ENCODE measurements around the gene RXFP4. TPM values are rescaled to one million over a fixed set of nuclear protein-coding genes. Genes with fewer than 3 reads are reported as not detected.

The RXFP4 gene
- total RNA-seq, 1 experiment from 2014 or later: not detected

DNA sequence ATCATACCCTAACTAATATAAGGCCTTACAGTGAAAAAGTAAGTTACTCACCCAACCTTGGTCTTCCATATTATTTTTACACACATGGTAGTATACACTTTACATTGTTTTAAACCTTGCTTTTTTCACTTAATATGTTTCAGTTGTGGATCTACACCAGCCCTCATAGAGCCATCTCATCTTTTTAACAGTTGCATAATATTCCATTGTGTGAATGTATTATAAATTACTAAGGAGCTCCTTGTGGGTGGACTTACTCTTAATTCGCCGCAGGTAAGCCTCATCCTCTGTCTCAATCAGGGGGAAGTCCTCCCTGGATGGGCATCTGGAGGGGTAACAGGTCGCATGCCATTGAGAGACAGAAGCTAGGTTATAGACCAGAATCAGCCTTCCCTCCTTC is 13.2 kb downstream of the RXFP4 start:
- Histone ChIP-seq H3K18ac (ENCODE audit: insufficient read length, low read depth, low read length) (no peak overlapping the region), H4K20me1 (ENCODE audit: control insufficient read depth, insufficient read depth, insufficient read length) (no peaks in the 10 kb centered on the region), H3K4ac (ENCODE audit: low read depth, low read length) (no peak overlapping the region), H2BK5ac (ENCODE audit: insufficient read length, low read length) (no peak overlapping the region), H3K56ac (ENCODE audit: insufficient read length, low read depth, low read length) (no peak overlapping the region), H2BK120ac (ENCODE audit: low read depth, low read length, poor library complexity, severe bottlenecking) (no peak overlapping the region), H3K79me1 (ENCODE audit: insufficient read depth, low read depth, low read length, poor library complexity, severe bottlenecking) (peaks cover 5% of the 10 kb centered on the region), H3K4me1 (ENCODE audit: insufficient read depth, low read length) (no peaks in the 10 kb centered on the region), H3K4me2 (ENCODE audit: insufficient read depth, insufficient read length, low read length) (no peak overlapping the region), H3K9ac (ENCODE audit: extremely low read depth, insufficient read length, low read length) (no peak overlapping the region), H3K23ac (ENCODE audit: insufficient read length, low read depth, low read length) (no peak overlapping the region), H3K23me2 (ENCODE audit: insufficient read length, low read depth, low read length, poor library complexity, severe bottlenecking) (no peaks in the 10 kb centered on the region), H2BK12ac (ENCODE audit: insufficient read length, low read depth, low read length) (no peak overlapping the region), H4K8ac (replicated peaks; ENCODE audit: insufficient read length, low read depth, low read length) (no peak overlapping the region), H3K14ac (ENCODE audit: insufficient read depth, low read length) (no peak overlapping the region), H3K79me2 (ENCODE audit: insufficient read depth, low read length) (no peaks in the 10 kb centered on the region), H3K27ac (ENCODE audit: insufficient read length, low read depth, low read length) (no peak overlapping the region), H2AFZ (ENCODE audit: low read length) (no peak overlapping the region), H2BK15ac (ENCODE audit: low read depth, low read length) (no peak overlapping the region), H2BK20ac (ENCODE audit: low read depth, low read length, poor library complexity, severe bottlenecking) (no peak overlapping the region), H4K5ac (ENCODE audit: insufficient read length, low read depth, low read length) (no peak overlapping the region), H3T11ph (ENCODE audit: low read length) (no peak overlapping the region), H4K91ac (ENCODE audit: insufficient read length, low read depth, low read length) (no peak overlapping the region), H3K9me3 (ENCODE audit: control insufficient read depth, low read depth, low read length) (no peaks in the 10 kb centered on the region), H2AK5ac (ENCODE audit: insufficient read length, low read length) (no peak overlapping the region), H3K27me3 (ENCODE audit: insufficient read depth, low read length) (no peaks in the 10 kb centered on the region)
- Mint-ChIP-seq H3K4me3 (no peak overlapping the region), H3K9me3 (no peaks in the 10 kb centered on the region), H3K4me1 (no peaks in the 10 kb centered on the region), H3K27ac (no peak overlapping the region), H3K27me3 (ENCODE audit: low read depth) (no peaks in the 10 kb centered on the region), H3K36me3 (ENCODE audit: insufficient read depth in 1 of 3, low read depth in 3 of 3) (peaks cover 52 to 88% (median 82%) of the 10 kb centered on the region in 3 experiments; a peak in 6 of 7 replicates)
- WGBS (ENCODE audit: extremely low coverage, insufficient read length, low lambda C conversion rate): no CpG with 5 or more reads among the region's 3 CpGs
- DNase-seq: no peak
- TF ChIP-seq, protein P1, sequence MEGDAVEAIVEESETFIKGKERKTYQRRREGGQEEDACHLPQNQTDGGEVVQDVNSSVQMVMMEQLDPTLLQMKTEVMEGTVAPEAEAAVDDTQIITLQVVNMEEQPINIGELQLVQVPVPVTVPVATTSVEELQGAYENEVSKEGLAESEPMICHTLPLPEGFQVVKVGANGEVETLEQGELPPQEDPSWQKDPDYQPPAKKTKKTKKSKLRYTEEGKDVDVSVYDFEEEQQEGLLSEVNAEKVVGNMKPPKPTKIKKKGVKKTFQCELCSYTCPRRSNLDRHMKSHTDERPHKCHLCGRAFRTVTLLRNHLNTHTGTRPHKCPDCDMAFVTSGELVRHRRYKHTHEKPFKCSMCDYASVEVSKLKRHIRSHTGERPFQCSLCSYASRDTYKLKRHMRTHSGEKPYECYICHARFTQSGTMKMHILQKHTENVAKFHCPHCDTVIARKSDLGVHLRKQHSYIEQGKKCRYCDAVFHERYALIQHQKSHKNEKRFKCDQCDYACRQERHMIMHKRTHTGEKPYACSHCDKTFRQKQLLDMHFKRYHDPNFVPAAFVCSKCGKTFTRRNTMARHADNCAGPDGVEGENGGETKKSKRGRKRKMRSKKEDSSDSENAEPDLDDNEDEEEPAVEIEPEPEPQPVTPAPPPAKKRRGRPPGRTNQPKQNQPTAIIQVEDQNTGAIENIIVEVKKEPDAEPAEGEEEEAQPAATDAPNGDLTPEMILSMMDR (conservative IDR thresholded peaks at IDR 0.05): no peak
